NCI-H748 (cell line): ENCODE results near the gene INSM1.

ENCODE experiments used
- DNase-seq: peaks from one replicate; lab custom pipeline; 2025; ENCODE audit not compliant: unreplicated experiment; lab: John Stamatoyannopoulos, UW

Gene INSM1

DNA sequence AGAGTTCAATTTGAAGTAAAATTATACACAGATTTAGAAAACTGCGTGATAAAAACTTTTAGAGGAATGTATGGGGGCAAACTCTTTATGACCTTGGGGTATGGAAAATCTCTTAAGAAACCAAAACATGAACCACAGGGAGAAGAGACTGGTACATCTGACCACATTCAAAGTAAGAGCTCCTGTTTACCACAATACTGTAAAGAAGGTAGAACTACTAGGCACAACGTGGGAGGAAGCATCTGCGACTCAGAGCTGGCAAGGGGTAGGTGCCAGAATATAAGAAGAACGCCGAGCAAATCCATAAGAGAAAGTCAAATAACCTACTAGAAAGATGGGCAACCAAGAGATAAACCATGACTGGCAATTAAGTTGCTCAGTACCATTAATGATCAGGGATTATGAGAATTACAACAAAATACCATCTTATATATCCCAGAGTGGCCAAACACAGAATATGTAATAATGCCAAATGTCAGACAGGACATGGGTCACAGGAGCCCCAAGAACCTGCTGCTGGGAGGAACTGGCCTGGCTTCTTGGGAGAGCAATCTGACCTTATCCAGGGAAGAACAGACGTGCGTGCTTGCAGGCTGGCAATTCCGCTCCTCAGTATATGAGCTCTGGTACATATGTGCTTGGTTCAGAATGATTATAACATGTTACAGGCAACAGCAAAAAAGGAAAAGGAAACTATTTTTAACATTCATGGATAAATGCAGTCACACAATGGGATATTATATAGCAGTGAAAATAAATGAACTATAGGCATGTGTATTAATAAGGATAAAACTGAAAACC lies 50.2 kb downstream of the INSM1 start:
- DNase-seq, result no peak
